Stomach smooth muscle (tissue), 2 donors: ENCODE results near the gene SMPD1.

ENCODE experiments used
- H3K27ac ChIP-seq: one replicate; pipeline ENCODE4 v1.7.0; 2013; ENCODE audit warnings: mild to moderate bottlenecking, low read length, inconsistent platforms
- H3K27me3 ChIP-seq, 2 donors: one replicate each; pipeline ENCODE4 v1.7.0; 2013; ENCODE audit warnings: low read length in 2 of 2; ENCODE audit not compliant: insufficient read depth in 2 of 2, control insufficient read depth in 1 of 2
- H3K36me3 ChIP-seq, 2 donors: one replicate each; pipeline ENCODE4 v1.7.0; 2013; ENCODE audit warnings: low read length in 2 of 2; ENCODE audit not compliant: control insufficient read depth in 2 of 2, insufficient read depth in 2 of 2
- H3K4me1 ChIP-seq: one replicate; pipeline ENCODE4 v1.7.0; 2013; ENCODE audit warnings: low read length; ENCODE audit not compliant: control insufficient read depth, insufficient read depth
- H3K4me3 ChIP-seq, 2 donors: one replicate each; pipeline ENCODE4 v1.7.0; 2013; ENCODE audit warnings: low read length in 2 of 2
- H3K9ac ChIP-seq, 2 donors: one replicate each; pipeline ENCODE4 v1.7.0; 2013; ENCODE audit warnings: low read length in 2 of 2, mild to moderate bottlenecking in 1 of 2
- H3K9me3 ChIP-seq, 2 donors: one replicate each; pipeline ENCODE4 v1.7.0; 2013; ENCODE audit warnings: low read length in 2 of 2; ENCODE audit not compliant: control insufficient read depth in 2 of 2
- donor health status: healthy.
- donor health status: Pancreatic carcinoma.

The SMPD1 gene

DNA sequence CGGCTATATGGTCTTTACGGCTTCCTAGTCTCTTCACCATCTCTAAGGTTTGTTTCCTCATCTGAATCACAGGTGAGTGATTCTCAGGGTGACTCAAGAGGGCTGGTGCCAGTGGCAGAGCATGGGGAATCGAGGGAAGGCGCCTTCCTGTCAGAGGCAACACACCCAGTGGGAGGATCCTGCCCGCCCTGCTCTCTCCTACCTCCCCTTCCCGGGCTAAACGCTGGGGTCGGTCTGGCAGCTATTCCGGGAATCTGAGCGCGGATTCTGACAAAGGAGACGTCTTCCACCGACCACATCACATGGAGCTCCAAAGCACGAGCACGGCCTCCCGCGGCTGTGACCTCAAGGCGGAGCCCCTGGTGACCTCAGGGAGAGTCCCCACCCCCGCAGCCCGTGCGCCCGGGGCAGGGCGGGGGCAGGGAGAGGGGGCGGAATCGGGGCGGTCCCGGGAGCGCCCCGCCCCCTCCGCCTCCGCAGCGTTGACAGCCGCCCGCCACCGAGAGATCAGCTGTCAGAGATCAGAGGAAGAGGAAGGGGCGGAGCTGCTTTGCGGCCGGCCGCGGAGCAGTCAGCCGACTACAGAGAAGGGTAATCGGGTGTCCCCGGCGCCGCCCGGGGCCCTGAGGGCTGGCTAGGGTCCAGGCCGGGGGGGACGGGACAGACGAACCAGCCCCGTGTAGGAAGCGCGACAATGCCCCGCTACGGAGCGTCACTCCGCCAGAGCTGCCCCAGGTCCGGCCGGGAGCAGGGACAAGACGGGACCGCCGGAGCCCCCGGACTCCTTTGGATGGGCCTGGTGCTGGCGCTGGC is at the start of gene SMPD1:
Gene SMPD1, plus strand, starts transcription at position 570 of the 813 bp plus-strand sequence. Its CDS starts 125 bp downstream, at position 695.
- Histone ChIP-seq H3K36me3 (peaks cover 10 to 18% of the 10 kb centered on the region in 2 donors), H3K27me3 (no peaks in the 10 kb centered on the region), H3K4me3 (peak within 1 kb of the TSS; percentile 89 to 96), H3K4me1 (peaks cover 26% of the 10 kb centered on the region), H3K27ac (peak within 1 kb of the TSS; percentile 88), H3K9ac (peak within 1 kb of the TSS; percentile 86 to 94), H3K9me3 (no peaks in the 10 kb centered on the region)

DNA sequence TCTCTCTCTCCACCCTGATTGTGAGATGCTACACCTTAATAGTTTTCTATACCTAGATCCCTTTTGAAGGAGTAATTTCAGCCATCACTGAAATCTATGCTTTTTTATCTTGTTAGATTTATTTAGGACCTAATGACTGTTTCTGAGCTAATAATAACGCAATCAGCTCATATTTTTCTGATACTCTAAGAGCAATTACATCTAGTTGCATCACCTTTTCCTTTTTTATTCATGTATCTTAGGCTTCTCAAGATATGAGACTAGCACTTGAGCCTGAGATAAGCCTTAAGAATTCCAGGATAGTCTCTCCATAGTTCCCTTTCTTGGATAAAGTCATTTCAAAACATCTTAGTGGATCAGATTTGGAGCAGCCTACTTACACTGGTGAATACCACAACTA is 44.9 kb upstream of the SMPD1 start:
- no peak overlapping the region for H3K4me3 ChIP-seq
- H3K9me3 ChIP-seq, result no peaks in the 10 kb centered on the region
- no peaks in the 10 kb centered on the region for H3K4me1 ChIP-seq
- no peaks in the 10 kb centered on the region for H3K36me3 ChIP-seq
- no peak overlapping the region for H3K27ac ChIP-seq
- H3K27me3 ChIP-seq, result no peaks in the 10 kb centered on the region
- no peak overlapping the region for H3K9ac ChIP-seq

DNA sequence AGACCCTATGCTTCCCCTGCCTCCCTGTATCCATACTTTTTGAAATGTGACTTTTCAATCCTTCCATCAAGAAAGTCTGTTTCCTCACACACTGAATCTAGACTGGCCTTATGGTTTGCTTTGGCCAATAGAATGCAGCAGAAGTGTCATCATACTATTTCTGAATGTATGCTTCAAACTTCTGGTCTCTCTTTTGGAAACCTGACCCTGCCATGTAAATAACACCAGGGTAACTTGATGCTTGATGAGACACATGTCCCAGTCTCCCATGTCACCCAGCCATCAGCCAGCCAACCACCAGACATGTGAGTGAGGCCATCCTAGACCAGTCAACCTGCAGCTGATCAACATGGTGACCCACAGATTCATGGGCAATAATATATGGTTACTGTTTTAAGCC is 40.2 kb upstream of the SMPD1 start:
- no peaks in the 10 kb centered on the region for H3K27me3 ChIP-seq
- H3K4me1 ChIP-seq, result no peaks in the 10 kb centered on the region
- no peaks in the 10 kb centered on the region for H3K36me3 ChIP-seq
- no peaks in the 10 kb centered on the region for H3K9me3 ChIP-seq
- no peak overlapping the region for H3K4me3 ChIP-seq
- no peak overlapping the region for H3K27ac ChIP-seq
- no peak overlapping the region for H3K9ac ChIP-seq

DNA sequence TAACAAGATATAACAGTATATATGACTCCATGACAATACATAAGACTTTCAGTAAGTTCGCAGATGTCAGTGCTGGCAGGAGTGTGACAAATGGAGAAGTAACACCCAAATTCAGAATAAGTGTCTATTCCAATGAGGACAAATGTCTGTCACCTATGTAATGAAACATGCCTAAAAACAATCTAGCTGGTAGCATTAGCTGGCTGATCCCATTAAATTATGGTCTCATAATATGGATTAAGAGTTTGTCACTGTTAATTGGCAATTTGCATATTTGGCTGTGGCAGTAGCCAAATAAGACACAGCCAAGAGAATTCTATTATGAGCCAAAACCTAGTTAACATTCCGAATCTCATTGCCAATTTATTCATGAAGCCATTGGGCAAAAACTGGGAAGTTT is 39.8 kb upstream of the SMPD1 start:
- H3K4me3 ChIP-seq, result no peak overlapping the region
- H3K36me3 ChIP-seq, result no peaks in the 10 kb centered on the region
- H3K27ac ChIP-seq, result no peak overlapping the region
- no peaks in the 10 kb centered on the region for H3K27me3 ChIP-seq
- H3K9me3 ChIP-seq, result no peaks in the 10 kb centered on the region
- H3K4me1 ChIP-seq, result no peaks in the 10 kb centered on the region
- H3K9ac ChIP-seq, result no peak overlapping the region

DNA sequence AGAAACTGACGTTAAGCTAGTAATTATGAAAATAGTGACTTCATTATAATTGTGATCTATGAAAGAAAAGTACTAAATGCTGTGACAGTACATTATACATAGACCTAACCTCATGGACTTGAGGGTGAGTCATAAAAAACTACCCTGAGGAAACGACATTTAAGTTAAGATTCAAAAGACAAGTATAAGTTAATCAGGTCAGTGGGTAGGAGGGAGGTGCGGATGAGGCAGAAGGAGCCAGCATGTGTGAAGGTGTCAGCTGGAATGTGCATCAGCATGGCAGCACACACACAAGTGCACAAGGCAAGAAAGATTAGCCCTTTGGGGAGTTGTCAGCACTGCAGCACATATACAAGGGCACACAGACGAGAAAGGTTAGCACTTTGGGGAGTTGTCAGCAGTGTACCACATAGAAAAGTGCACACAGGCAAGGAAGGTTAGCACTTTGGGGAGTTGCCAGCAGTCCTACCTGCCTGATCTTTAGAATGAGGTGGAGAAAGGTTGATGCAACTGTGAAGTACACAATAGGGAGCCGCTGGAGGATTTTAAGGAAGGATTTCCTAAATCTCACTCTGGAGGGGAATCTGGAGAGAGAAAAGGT is 38.4 kb upstream of the SMPD1 start:
- Histone ChIP-seq H3K27ac (no peak overlapping the region), H3K4me3 (no peak overlapping the region), H3K27me3 (no peaks in the 10 kb centered on the region), H3K4me1 (peaks cover 5% of the 10 kb centered on the region), H3K9ac (no peak overlapping the region), H3K36me3 (no peaks in the 10 kb centered on the region), H3K9me3 (no peaks in the 10 kb centered on the region)

DNA sequence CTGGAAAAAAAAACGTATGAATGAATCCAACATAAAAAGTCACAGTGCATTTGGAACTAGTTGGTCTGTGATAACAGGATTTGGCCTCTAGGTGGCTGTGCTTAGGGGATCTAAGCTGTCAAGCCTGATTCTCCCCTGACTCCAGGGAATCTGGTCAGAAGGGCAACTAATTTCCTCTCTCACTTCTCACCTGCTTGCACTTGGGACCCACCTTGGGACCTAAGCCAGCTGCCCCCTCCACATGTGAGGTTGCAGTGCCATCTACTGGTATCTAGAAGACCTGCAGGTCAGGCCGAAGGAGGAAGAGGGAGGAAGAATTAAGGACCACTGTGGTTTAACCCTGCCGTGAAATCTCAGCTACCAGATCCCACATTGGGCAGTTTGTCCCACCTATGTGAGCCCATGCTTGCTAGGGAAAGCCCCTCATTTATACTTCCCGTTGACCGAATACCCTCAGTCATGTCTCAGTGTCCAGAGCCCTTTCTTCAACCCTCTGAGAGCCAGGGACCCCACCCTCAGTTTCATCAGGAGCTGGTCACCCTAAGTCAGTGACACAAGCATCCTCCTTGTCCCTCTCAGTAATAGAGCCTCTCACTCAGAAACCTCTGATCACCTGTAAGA is 36.8 kb upstream of the SMPD1 start:
- H3K9me3 ChIP-seq, result no peaks in the 10 kb centered on the region
- H3K36me3 ChIP-seq, result no peaks in the 10 kb centered on the region
- H3K27me3 ChIP-seq, result no peaks in the 10 kb centered on the region
- no peak overlapping the region for H3K9ac ChIP-seq
- peaks cover 9% of the 10 kb centered on the region for H3K4me1 ChIP-seq
- H3K27ac ChIP-seq, result no peak overlapping the region
- H3K4me3 ChIP-seq, result no peak overlapping the region

DNA sequence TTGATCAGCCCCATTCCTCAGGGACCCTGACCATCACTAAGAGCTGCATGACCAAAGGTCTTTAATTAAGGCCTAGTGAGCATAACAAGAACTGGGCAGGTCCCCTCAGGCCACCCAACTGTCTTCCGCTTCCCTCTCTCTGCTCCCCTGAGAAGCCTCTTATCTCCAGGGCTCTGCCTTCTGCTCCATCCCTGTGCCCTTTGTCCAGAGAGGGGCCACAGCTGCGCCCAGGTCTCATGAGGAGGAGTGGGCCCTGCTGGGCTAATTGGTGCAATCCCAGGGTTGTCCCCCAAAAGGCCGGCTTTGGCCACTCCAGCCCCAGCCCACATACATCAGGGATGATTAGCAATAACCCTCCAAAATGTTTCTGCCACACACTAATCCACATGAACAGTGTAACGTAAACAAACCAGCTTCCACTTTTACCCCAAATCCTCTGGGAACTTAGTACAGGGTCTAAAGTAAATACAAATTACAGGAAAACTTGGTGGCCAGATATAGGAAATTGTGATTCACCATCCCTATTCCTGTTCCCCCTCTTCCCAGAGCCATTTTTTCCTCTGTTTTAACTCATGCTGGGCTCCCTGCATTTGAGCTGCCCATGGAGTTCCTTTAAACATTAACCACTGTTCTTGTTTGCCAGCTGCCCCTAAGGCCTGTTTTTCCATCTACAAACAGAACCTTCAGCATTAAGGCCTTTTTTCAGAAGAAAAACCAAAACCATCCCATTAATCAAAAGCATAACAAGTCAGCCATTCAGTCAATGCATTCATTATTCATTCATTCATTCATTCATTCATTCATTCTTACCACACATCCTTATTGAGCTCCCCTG is 35.4 kb upstream of the SMPD1 start:
- H3K27me3 ChIP-seq, result no peaks in the 10 kb centered on the region
- no peak overlapping the region for H3K4me3 ChIP-seq
- no peak overlapping the region for H3K9ac ChIP-seq
- H3K4me1 ChIP-seq, result peaks cover 9% of the 10 kb centered on the region
- no peaks in the 10 kb centered on the region for H3K36me3 ChIP-seq
- H3K9me3 ChIP-seq, result no peaks in the 10 kb centered on the region
- H3K27ac ChIP-seq, result no peak overlapping the region

DNA sequence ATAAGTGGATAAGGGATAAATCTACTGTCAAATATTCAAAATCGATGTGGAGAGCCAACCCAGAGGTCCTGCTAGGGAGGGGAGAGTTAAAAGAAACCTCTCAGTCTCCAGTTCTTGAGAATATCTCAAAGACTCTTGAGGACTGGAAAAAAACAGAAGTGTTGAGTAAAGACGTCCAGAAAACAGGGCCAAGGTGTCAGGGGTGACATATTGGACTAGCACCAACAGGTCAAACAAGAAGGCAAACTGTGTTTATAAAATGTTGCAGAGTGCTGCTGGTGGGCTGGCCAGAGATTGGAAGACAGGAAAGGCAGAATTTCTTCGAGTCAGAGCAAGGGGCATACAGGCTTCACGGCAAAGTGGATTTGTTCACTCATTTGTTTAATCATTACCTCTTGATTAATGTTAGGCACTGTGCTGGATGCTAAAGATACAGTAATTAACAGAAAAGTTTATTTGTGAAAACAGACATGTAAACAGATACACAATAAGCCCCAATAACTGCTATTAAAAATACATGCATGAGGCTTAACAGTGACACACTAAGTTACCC is 33.7 kb upstream of the SMPD1 start:
- Histone ChIP-seq H3K9me3 (no peaks in the 10 kb centered on the region), H3K4me1 (peaks cover 9% of the 10 kb centered on the region), H3K27me3 (no peaks in the 10 kb centered on the region), H3K4me3 (no peak overlapping the region), H3K27ac (peak overlapping the region; percentile 46), H3K9ac (no peak overlapping the region), H3K36me3 (no peaks in the 10 kb centered on the region)

DNA sequence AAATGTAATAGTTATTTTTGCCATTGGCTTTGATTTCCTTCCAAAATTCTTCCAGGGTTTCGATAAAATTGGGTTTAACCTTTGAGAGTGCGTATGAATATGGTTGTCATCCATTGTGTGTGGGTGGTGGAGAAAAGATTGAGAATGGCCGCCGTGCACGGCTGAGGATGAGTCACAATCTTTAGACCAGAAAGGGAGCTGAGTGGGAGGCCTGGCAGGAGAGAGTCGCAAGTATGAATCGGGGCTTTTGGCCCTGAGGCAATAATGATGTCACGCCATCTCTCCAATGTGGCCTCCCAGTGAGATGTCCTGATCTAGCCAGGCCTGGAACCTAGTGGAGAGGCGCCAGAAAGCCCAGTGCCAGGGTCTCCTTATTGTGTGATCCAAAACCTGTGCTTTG is 33.1 kb upstream of the SMPD1 start:
- Histone ChIP-seq H3K27ac (peak overlapping the region; percentile 46), H3K4me1 (peaks cover 9% of the 10 kb centered on the region), H3K4me3 (no peak overlapping the region), H3K9me3 (no peaks in the 10 kb centered on the region), H3K27me3 (no peaks in the 10 kb centered on the region), H3K9ac (peak overlapping the region in 1 of 2 donors; percentile 2), H3K36me3 (no peaks in the 10 kb centered on the region)

DNA sequence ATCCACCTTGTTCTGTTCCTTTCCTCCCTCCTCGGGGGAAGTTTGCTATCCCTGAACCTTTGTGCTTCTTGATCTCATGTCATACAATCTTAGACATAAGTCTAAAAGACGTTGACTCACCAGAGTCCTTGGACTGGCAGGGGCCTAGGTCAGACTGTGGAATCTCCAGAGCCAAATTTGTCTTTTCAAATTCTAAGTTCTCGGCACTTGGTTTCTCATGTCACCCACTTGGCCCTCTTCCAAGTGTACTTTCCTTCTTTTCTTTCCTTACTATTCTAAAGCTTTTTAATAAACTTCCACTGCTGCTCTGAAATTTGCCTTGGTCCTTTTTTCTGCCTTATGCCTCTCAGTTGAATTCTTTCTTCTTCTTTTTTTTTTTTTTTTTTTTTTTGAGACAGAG is 30.1 kb upstream of the SMPD1 start:
- Histone ChIP-seq H3K4me1 (peaks cover 20% of the 10 kb centered on the region), H3K9ac (no peak overlapping the region), H3K4me3 (no peak overlapping the region), H3K9me3 (no peaks in the 10 kb centered on the region), H3K36me3 (no peaks in the 10 kb centered on the region), H3K27me3 (no peaks in the 10 kb centered on the region), H3K27ac (no peak overlapping the region)
